Sigmoid colon (tissue), 4 donors: ENCODE measurements around the gene KLF18.

Experiments
- EP300 ChIP-seq, 4 donors: sonication (generic); formaldehyde crosslinking; IDR thresholded peaks; one replicate each; pipeline ENCODE4 v1.6.1; 2017; ENCODE audit warnings: antibody characterized with exemption in 4 of 4
- POLR2AphosphoS5 ChIP-seq, 4 donors: sonication (generic); formaldehyde crosslinking; IDR thresholded peaks; one replicate each; pipeline ENCODE4 v1.6.1; 2017; ENCODE audit warnings: antibody characterized with exemption in 4 of 4
- TF ChIP-seq, protein P1 (sequence below), 4 experiments: fragments of 450-650 bp in 3 of 4; fragments of 200-600 bp in 1 of 4; IDR thresholded peaks; one replicate each; pipeline ENCODE4 v1.5.1; 2016 to 2019; ENCODE audit warnings: antibody characterized with exemption in 4 of 4, mild to moderate bottlenecking in 3 of 4, moderate library complexity in 2 of 4

DNA sequence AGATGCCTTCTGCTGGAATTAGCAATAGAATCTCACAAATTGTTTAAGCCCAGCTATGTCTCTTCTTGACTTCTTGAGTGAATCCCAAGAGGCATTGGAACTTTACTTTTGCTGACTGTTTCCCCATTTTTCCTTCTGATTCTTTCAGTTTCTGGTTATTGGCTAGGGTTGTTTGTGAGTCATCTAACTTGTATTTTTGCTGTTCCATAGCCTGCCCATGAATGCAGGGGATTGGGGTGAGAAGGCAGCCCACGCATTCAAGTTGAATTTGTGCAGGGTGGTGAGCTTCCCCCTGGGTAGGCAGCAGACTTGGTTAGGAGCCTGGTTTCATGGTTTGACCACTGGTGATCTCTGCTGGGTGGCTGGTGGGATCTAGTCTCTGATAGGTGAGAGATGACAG, 33.2 kb downstream of the KLF18 start:
- TF ChIP-seq, protein P1, sequence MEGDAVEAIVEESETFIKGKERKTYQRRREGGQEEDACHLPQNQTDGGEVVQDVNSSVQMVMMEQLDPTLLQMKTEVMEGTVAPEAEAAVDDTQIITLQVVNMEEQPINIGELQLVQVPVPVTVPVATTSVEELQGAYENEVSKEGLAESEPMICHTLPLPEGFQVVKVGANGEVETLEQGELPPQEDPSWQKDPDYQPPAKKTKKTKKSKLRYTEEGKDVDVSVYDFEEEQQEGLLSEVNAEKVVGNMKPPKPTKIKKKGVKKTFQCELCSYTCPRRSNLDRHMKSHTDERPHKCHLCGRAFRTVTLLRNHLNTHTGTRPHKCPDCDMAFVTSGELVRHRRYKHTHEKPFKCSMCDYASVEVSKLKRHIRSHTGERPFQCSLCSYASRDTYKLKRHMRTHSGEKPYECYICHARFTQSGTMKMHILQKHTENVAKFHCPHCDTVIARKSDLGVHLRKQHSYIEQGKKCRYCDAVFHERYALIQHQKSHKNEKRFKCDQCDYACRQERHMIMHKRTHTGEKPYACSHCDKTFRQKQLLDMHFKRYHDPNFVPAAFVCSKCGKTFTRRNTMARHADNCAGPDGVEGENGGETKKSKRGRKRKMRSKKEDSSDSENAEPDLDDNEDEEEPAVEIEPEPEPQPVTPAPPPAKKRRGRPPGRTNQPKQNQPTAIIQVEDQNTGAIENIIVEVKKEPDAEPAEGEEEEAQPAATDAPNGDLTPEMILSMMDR (IDR thresholded peaks at IDR 0.05), result no peak
- TF ChIP-seq EP300 (IDR thresholded peaks at IDR 0.05), result no peak
- no peak for TF ChIP-seq POLR2AphosphoS5 (IDR thresholded peaks at IDR 0.05)
